Activated CD4-positive, alpha-beta T cell treated with anti-CD3 and anti-CD28 coated beads, Interleukin-2, amount 50 U/mL, for 4 hours (primary cell): Measurements from ENCODE around the gene NOVA1.

Source experiments
- DNase-seq, 2 experiments: peaks; one replicate each; pipeline ENCODE4 v3.0.0-alpha.2; 2020

NOVA1 gene

DNA sequence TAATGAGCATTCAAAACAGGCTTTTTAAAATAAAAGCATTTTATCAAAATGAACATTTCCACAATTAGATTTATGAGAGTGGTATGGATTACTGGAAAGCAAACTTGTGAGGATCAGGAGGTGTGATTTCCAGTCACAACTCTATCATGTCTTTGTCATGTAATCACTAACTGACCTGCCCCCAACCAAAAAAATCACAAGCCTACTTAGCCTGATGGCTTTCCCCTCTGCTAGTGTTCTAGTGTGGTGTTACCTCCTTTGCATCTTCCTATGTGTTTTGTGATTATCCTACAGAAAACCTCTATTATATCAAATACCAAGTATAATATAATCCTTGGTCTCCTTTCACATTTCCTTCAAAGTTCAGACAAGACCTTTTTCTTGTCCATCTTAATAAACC is 168.6 kb downstream of the NOVA1 start:
- DNase-seq, result no peak

- DNase-seq, result no peak
These were observed 170.7 kb downstream of the NOVA1 start for GRCh38 chr14:26427097-26427496.

DNA sequence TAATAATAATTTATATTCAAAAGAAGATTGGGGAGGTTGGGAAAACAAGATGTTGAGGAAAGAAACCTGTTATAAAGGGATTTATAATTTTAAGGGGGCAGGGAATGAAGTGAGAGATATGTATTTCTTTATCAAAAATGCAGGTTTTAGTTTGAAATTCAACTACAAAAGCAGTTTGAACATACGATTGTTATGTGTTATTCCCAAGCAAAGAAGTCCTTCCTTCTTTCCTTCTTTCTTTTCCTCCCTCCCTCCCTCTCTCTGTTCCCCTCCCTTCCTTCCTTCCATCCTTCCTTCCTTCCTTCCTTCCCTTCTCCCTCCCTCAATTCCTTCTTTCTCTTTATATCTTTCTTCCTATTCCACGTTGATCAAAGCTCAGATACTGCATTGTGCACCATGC is 173.3 kb downstream of the NOVA1 start:
- DNase-seq, result no peak

- no peak for DNase-seq
These were observed 182.2 kb downstream of the NOVA1 start for GRCh38 chr14:26415618-26416123.

DNA sequence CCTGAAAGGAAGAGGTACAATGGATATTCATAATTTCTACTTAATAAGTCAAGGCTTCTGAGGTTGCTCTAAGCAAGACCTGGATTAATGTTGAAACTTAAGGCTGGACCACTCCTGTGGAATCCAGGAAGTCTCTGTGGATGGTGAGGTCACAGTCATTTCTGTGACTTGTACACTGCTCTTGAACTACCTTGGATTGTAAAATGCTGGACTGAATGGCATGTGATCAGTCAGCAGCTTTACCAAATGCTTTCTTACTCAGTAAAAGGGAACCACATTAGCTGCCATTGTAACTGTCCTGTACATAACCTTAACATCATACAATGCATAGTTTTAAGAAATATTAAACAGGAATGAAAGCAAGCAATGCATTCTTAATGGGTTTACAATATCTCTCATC is 182.9 kb downstream of the NOVA1 start:
- no peak for DNase-seq

DNA sequence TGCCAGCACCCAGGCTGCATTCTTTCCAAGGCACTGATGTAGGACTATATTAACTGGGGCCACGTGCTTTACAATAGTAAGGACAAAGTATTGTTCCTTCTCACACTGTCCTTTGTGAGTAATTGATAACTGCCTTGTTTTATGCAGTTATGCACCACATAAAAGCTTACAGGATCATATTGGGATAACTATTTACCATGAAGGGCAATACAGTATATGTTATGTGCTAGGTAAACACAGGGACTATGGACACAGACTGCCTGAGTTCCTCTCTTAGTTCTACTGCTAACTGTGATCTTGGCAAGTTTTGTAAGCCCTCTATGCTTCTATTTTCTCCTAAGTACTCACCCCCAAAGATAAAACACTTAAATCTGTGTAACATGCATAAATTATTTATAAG is 183.7 kb downstream of the NOVA1 start:
- DNase-seq, result no peak

DNA sequence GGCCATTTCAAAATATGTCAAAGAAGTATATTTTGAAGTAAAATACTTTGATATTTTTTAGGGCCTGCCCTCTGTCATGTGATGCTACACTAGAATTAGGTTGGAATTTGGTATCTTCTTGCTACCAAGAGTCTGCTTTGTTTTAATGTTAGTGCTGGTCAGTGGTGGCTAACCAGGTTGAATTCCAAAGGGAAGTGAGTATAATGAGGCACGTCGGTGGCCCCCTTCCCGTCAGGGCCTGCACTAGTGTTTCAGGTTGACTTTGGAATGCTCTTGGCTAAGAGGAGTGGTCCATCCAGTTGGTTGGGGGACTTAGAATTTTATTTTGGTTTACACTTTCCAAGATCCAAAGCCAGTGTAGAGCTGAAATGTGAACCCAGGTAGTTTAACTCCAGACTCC is 185.4 kb downstream of the NOVA1 start:
- no peak for DNase-seq

GRCh38 chr14:26410189-26410685 is 187.6 kb downstream of the NOVA1 start:
- DNase-seq, result no peak

- no peak for DNase-seq
These were observed 192.9 kb downstream of the NOVA1 start for GRCh38 chr14:26404927-26405326.

- no peak for DNase-seq
These were observed 194.1 kb downstream of the NOVA1 start for GRCh38 chr14:26403760-26404159.

GRCh38 chr14:26402126-26402525 is 195.7 kb downstream of the NOVA1 start:
- no peak for DNase-seq

- no peak for DNase-seq
These were observed 196.5 kb downstream of the NOVA1 start for GRCh38 chr14:26401179-26401968.

DNA sequence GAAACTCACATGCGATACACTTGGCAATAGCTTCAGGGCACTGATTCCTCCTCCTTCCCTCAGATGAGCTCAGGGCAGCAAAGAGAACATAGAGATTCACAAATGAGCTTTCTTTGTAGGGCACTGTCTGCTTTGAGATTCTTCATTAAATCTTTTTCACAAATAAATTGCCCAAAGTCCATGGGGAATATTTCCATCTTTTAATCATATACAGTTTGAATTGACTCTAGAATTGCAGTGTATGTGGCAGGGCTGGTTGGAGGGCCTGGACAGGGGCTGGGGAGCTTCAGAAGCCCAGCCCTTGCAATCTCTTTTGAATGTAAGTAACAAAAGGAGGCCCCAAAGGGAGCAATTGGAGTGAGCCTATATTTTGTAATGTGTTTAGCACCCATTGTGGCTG is 197.5 kb downstream of the NOVA1 start:
- DNase-seq, result no peak

- DNase-seq, result no peak
These were observed 199.2 kb downstream of the NOVA1 start for GRCh38 chr14:26398616-26399015.
